ENCODE data around the gene CARNS1. TPM values are rescaled to one million over a fixed set of nuclear protein-coding genes. Genes with fewer than 3 reads are reported as not detected.
A peak's percentile ranks its signal among the peaks of the same experiment; 100 is the strongest.

The CARNS1 gene
- total and polyA plus RNA-seq, 9 of the 15 experiments (the other 6 are each of a cell fraction or from before 2014, with no cell fraction given): 0.01 to 0.18 (median 0.06) TPM; not detected in 3

DNA sequence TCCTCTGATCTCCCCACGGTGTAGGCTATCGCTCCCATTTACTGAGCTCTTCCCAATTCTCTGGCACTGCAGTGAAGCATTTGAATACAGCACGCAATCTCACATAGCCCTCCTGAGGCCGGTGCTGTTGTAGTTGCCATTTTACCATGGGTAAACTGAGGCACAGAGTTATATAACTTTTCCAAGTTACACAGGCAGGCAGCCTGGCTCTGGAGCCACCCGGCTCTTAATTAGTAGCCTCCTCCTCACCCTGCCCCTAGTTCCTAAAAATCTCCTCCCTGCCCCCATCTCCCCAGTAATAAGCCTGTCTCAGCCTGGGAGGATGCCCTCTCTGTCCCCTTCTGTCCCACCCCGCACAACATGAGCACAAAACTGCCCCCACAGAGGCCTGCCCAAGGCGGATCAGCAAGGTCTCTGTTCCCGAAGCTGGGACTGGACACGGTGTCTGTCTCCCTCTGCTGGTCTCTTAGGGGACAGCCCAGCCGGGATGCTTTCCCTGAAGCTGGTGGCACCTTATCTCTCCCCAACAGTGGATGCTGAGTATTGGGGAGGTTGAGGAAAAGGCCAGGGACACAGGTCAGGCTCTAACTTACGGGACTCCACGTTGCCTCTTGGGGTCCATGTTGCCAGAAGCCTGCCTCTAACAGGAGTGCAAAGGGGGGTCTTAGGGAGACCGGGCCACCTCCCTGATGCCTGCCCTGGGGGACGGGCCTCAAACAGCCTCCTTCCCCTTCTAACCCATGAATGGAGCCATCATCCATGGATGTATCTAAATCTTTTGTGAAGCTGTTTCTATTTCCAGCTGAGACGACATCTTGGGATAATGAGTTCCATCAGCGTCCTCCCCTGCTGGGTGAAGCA, 33.0 kb upstream of the CARNS1 start:
- Histone ChIP-seq H2AFZ (ENCODE audit: low read depth, low read length) (peak overlapping the region; percentile 61; the same call in 1 of the 2 replicates), H3K4me3 (no peak overlapping the region), H3K9me1 (ENCODE audit: control insufficient read depth, insufficient read depth, low read length) (no peaks in the 10 kb centered on the region), H3K9me3 (replicated peaks; ENCODE audit: control insufficient read depth, insufficient read depth, low read depth, low read length) (no peaks in the 10 kb centered on the region), H4K20me1 (replicated peaks; ENCODE audit: control insufficient read depth, insufficient read depth, low read length) (no peaks in the 10 kb centered on the region), H3K36me3 (ENCODE audit: control insufficient read depth, insufficient read depth, low read length) (no peaks in the 10 kb centered on the region), H3K9ac (ENCODE audit: insufficient read depth in 1 of 2, low read depth in 2 of 2, low read length in 2 of 2) (peak overlapping the region in 1 of 2 experiments; percentile 57; a peak in 1 of 4 replicates), H3K27me3 (ENCODE audit: control insufficient read depth in 2 of 2, insufficient read depth in 2 of 2, low read length in 2 of 2) (no peaks in the 10 kb centered on the region), H3K4me1 (replicated peaks in 1 of 2; ENCODE audit: control insufficient read depth in 2 of 2, insufficient read depth in 2 of 2, low read length in 2 of 2) (peaks cover 43 to 51% of the 10 kb centered on the region in 2 experiments), H3K79me2 (ENCODE audit: control insufficient read depth, insufficient read depth, low read length) (no peaks in the 10 kb centered on the region), H3K27ac (ENCODE audit: extremely low read depth, low read depth, low read length) (no peak overlapping the region), H3K4me2 (ENCODE audit: insufficient read depth, low read length) (no peak overlapping the region)
- intact Hi-C loops (cut with micrococcal nuclease) (loop anchor here (1.0 to 5.0 kb wide), 4 partner anchors 25 to 300 kb away; partner anchors contain the start of gene POLD4), in situ Hi-C loops (cut with MboI) (loop anchor here (5.0 kb wide), 1 partner anchor 120 kb away; no protein-coding TSS in a partner anchor)
- WGBS (ENCODE audit: insufficient coverage, low coverage, missing lambda C conversion rate): 27% methylated on average over 14 of the region's 16 CpGs
- POLR2A ChIA-PET: interaction anchor here (0.5 to 2.6 kb wide), 13 partner anchors 9 to 454 kb away, joined by 3 to 11 read pairs (median 3); partner anchors contain the start of genes CLCF1 and RAD9A
- ATAC-seq (peak; percentile 88), DNase-seq (ENCODE audit: extremely low read depth in 1 of 4, low spot score in 3 of 4) (peak; percentile 68 to 91 (median 78)), FAIRE-seq (peak; percentile 94)
- BruUV-seq (replicated peaks): no TSS peak
- CTCF ChIA-PET (ENCODE audit: low intra/inter-chr PET ratio): interaction anchor here (0.7 to 2.9 kb wide), 8 partner anchors 25 to 300 kb away, joined by 3 to 41 read pairs (median 6); partner anchors contain the start of gene POLD4
- TF ChIP-seq, protein P1, sequence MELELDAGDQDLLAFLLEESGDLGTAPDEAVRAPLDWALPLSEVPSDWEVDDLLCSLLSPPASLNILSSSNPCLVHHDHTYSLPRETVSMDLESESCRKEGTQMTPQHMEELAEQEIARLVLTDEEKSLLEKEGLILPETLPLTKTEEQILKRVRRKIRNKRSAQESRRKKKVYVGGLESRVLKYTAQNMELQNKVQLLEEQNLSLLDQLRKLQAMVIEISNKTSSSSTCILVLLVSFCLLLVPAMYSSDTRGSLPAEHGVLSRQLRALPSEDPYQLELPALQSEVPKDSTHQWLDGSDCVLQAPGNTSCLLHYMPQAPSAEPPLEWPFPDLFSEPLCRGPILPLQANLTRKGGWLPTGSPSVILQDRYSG (tag; conservative IDR thresholded peaks at IDR 0.05; ENCODE audit: low read depth): no peak
- 0 out of 2 replicates have a peak, but pooled peaks have one; percentile 9 for TF ChIP-seq RHOXF2B (CRISPR knock-in tag; conservative IDR thresholded peaks at IDR 0.05)
- TF ChIP-seq ARNT (IDR thresholded peaks at IDR 0.05): peak in 1 of 2 experiments; percentile 45; a peak in 1 of 4 replicates
- TF ChIP-seq, protein P2, sequence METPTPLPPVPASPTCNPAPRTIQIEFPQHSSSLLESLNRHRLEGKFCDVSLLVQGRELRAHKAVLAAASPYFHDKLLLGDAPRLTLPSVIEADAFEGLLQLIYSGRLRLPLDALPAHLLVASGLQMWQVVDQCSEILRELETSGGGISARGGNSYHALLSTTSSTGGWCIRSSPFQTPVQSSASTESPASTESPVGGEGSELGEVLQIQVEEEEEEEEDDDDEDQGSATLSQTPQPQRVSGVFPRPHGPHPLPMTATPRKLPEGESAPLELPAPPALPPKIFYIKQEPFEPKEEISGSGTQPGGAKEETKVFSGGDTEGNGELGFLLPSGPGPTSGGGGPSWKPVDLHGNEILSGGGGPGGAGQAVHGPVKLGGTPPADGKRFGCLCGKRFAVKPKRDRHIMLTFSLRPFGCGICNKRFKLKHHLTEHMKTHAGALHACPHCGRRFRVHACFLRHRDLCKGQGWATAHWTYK (CRISPR knock-in tag; IDR thresholded peaks at IDR 0.05): 0 out of 2 replicates have a peak, but pooled peaks have one; percentile 53
- TF ChIP-seq EP400 (IDR thresholded peaks at IDR 0.05): 0 out of 2 replicates have a peak, but pooled peaks have one; percentile 26
- 0 out of 2 replicates have a peak, but pooled peaks have one; percentile 26 for TF ChIP-seq KLF16 (IDR thresholded peaks at IDR 0.05)
- peak; percentile 95 for TF ChIP-seq CC2D1A (IDR thresholded peaks at IDR 0.05)
- peak; percentile 41; the same call in 1 of the 2 replicates for TF ChIP-seq ARID1B (IDR thresholded peaks at IDR 0.05)
- no peak for TF ChIP-seq ZNF121 (CRISPR knock-in tag; conservative IDR thresholded peaks at IDR 0.05)
- peak; percentile 98 for TF ChIP-seq ARID2 (IDR thresholded peaks at IDR 0.05)
- TF ChIP-seq KDM5B (IDR thresholded peaks at IDR 0.05; ENCODE audit: insufficient replicate concordance, low read depth, low read length): no peak
- peak; percentile 73; the same call in 1 of the 2 replicates for TF ChIP-seq MYNN (IDR thresholded peaks at IDR 0.05)
- no peak for TF ChIP-seq MYNN (CRISPR knock-in tag; IDR thresholded peaks at IDR 0.05)
- peak; percentile 28; the same call in 1 of the 2 replicates for TF ChIP-seq ZBTB7A (IDR thresholded peaks at IDR 0.05; ENCODE audit: borderline replicate concordance, control insufficient read depth, low read depth, low read length)
- TF ChIP-seq MNT (conservative IDR thresholded peaks at IDR 0.05): 0 out of 4 replicates have a peak, but pooled peaks of 1 of the 2 experiments have one; percentile 25
- TF ChIP-seq GATA2 (CRISPR knock-in tag; IDR thresholded peaks at IDR 0.05): peak; percentile 18; the same call in 1 of the 2 replicates
- TF ChIP-seq CBX1 (IDR thresholded peaks at IDR 0.05; ENCODE audit: low read depth): 0 out of 2 replicates have a peak, but pooled peaks have one; percentile 41
- no peak for TF ChIP-seq ZFPM2 (CRISPR knock-in tag; IDR thresholded peaks at IDR 0.05)

All from K562 (cell line).